ENCODE results near the gene RCCD1.
A peak's percentile ranks its signal among the peaks of the same experiment; 100 is the strongest.

The RCCD1 gene

GRCh38 chr15:90946538-90946937 lies 8.1 kb upstream of the RCCD1 start:
- no peak for TF ChIP-seq ZNF274 (IDR thresholded peaks at IDR 0.05; ENCODE audit: low read depth, low read length)
- no peak overlapping the region for H3K4me3 ChIP-seq (ENCODE audit: low read length)

GRCh38 chr15:90946941-90947576 lies 7.6 kb upstream of the RCCD1 start:
- H3K4me3 ChIP-seq (ENCODE audit: low read length), result no peak overlapping the region
- no peak for TF ChIP-seq ZNF274 (IDR thresholded peaks at IDR 0.05; ENCODE audit: low read depth, low read length)

- H3K4me3 ChIP-seq (ENCODE audit: low read length), result no peak overlapping the region
- no peak for TF ChIP-seq ZNF274 (IDR thresholded peaks at IDR 0.05; ENCODE audit: low read depth, low read length)
Measured at GRCh38 chr15:90947577-90948357, 6.9 kb upstream of the RCCD1 start.

- no peak overlapping the region for H3K4me3 ChIP-seq (ENCODE audit: low read length)
- TF ChIP-seq ZNF274 (IDR thresholded peaks at IDR 0.05; ENCODE audit: low read depth, low read length), result no peak
Measured at GRCh38 chr15:90948506-90948905, 6.2 kb upstream of the RCCD1 start.

GRCh38 chr15:90949979-90950675 lies 4.6 kb upstream of the RCCD1 start:
- TF ChIP-seq ZNF274 (IDR thresholded peaks at IDR 0.05; ENCODE audit: low read depth, low read length), result no peak
- no peak overlapping the region for H3K4me3 ChIP-seq (ENCODE audit: low read length)

GRCh38 chr15:90950676-90951075 lies 4.0 kb upstream of the RCCD1 start:
- no peak overlapping the region for H3K4me3 ChIP-seq (ENCODE audit: low read length)
- TF ChIP-seq ZNF274 (IDR thresholded peaks at IDR 0.05; ENCODE audit: low read depth, low read length), result no peak

- no peak for TF ChIP-seq ZNF274 (IDR thresholded peaks at IDR 0.05; ENCODE audit: low read depth, low read length)
- no peak overlapping the region for H3K4me3 ChIP-seq (ENCODE audit: low read length)
Measured at GRCh38 chr15:90952901-90953677, 1.6 kb upstream of the RCCD1 start.

- H3K4me3 ChIP-seq (ENCODE audit: low read length), result no peak overlapping the region; the same call in 1 of the 2 replicates
- TF ChIP-seq ZNF274 (IDR thresholded peaks at IDR 0.05; ENCODE audit: low read depth, low read length), result no peak
Measured at GRCh38 chr15:90953947-90954711, 555 bp upstream of the RCCD1 start.

- TF ChIP-seq ZNF274 (IDR thresholded peaks at IDR 0.05; ENCODE audit: low read depth, low read length), result no peak
- peak overlapping the region; percentile 71 for H3K4me3 ChIP-seq (ENCODE audit: low read length)
Measured at GRCh38 chr15:90955624-90956273, 1.1 kb downstream of the RCCD1 start.

GRCh38 chr15:90956274-90957030 lies 1.8 kb downstream of the RCCD1 start:
- H3K4me3 ChIP-seq (ENCODE audit: low read length), result peak overlapping the region; percentile 71
- TF ChIP-seq ZNF274 (IDR thresholded peaks at IDR 0.05; ENCODE audit: low read depth, low read length), result no peak

GRCh38 chr15:90957031-90957790 lies 2.5 kb downstream of the RCCD1 start:
- TF ChIP-seq ZNF274 (IDR thresholded peaks at IDR 0.05; ENCODE audit: low read depth, low read length), result no peak
- H3K4me3 ChIP-seq (ENCODE audit: low read length), result peak overlapping the region; percentile 71; the same call in 1 of the 2 replicates

- no peak for TF ChIP-seq ZNF274 (IDR thresholded peaks at IDR 0.05; ENCODE audit: low read depth, low read length)
- no peak overlapping the region for H3K4me3 ChIP-seq (ENCODE audit: low read length)
Measured at GRCh38 chr15:90957791-90958190, 3.1 kb downstream of the RCCD1 start.

All from GM08714 (cell line).